GM21447 (cell line): ENCODE results near the gene SLC28A3.

ENCODE experiments used
- ATAC-seq: cut with Tn5 transposase; IDR thresholded peaks from one replicate; pipeline ENCODE4 v1.9.1; 2021; ENCODE audit not compliant: unreplicated experiment

Gene SLC28A3

DNA sequence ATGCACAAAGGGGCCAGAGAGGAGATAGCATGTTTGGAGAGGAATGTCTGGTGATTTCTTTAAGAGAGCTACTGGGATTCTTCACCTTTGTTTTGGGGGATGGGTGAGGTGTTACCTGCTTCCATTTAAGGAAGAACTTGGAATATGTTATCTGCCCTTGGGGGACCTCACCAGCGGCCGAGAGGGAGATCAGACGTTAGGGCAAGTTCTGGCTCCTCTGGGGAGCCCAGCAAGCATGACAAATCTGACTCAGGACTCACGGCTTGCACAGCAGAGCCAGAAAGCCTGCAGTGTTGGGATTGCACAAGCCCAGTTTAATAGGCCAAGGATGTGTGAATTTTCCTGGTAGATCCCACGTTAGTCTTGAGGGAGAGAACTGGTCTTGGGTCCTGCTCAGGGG lies 40.3 kb downstream of the SLC28A3 start:
- ATAC-seq, result no peak

DNA sequence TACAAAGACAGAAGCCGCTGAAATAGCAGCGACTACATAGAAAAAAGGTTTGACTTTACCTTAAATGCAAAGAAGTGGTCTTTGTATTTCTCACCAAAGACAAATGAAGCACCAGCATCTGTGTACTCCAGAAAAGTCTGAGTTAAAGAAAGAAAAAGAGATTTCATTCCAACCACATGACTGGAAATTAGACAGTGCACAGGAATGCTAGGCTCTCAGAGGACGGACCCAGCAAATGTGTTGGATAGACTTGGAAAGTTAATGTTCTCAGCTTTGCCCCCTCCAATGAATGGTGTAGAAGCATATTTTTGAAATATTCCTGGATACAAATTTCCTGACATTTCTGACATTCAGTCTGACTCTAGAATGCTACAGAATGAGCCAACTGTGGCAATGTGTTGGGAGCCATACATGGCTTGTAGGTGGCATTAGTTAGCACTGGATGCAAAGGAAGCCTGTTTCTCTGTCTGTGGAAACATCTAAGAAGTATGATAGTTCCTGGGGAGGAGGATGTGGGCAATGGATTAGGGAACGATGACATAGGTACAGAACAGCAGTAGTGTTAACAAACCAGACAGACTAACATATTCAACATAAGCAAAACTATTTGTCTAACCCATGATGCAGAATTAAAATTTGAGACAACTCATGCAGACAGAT lies 43.3 kb downstream of the SLC28A3 start:
- no peak for ATAC-seq

DNA sequence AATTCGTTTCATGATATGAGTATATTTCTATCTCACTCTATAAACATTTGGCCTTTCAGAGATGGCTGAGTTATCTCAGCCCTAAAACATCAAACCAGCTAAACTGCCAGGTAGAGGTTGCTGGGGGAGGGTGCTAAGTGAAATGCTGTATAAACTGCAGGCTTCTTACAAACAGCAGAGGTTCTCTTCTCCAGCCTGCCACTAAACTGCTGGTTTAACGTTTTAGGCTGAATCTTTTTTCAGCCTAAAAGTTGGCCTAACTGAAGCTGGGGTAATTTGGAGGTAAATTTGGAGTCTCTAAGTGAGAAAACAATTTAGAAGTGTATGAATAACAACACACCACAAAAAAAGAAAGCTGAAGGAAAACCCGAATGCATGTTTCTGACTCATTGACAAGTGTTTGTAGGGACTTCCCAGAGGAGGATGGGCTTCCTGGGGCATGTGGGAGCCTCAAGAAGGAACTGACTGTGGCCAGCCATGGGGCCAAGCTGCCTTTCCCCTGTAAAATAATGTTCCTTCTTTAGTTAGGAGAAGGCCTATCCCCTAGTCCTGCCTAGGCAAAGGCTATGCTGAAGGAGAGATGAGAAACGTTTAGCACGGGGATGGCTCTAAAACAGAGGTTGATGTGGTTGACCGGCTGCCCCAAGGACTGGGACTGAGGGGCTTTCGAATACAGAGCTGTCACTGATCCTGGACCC lies 44.3 kb downstream of the SLC28A3 start:
- peak; percentile 52 for ATAC-seq

DNA sequence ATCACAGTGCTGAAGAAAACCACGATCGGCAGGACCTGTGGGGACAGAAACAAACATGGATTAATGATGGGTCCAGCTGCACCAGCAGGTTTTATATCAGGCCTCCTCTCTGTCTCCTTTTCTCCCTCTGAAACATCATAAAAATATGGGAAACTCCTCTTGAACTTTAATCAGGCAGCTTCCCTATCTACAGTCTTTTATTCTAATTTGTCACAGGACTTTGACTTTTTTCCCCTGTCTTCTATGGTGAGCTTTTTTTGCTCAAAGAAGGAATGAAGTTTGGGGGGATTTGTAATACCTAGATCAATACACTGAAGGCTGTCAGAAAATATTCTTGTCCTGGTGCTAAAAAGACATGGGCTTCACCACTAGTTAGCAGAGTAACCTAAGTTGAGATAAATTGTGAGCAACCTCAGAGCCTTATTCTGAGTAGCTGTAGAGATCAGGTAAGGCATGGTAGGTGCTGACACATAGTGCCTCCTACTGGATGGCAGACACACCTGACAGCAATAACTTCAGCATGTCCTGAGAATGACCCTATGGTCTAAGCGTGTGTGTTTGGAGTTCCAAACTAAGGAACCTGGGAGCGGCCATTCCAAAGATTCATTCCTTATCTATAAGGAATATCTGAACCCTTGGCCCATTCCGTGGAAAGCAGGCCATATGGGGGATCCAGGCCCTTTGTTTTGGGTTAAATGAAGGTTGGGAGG lies 46.2 kb downstream of the SLC28A3 start:
- ATAC-seq, result no peak

DNA sequence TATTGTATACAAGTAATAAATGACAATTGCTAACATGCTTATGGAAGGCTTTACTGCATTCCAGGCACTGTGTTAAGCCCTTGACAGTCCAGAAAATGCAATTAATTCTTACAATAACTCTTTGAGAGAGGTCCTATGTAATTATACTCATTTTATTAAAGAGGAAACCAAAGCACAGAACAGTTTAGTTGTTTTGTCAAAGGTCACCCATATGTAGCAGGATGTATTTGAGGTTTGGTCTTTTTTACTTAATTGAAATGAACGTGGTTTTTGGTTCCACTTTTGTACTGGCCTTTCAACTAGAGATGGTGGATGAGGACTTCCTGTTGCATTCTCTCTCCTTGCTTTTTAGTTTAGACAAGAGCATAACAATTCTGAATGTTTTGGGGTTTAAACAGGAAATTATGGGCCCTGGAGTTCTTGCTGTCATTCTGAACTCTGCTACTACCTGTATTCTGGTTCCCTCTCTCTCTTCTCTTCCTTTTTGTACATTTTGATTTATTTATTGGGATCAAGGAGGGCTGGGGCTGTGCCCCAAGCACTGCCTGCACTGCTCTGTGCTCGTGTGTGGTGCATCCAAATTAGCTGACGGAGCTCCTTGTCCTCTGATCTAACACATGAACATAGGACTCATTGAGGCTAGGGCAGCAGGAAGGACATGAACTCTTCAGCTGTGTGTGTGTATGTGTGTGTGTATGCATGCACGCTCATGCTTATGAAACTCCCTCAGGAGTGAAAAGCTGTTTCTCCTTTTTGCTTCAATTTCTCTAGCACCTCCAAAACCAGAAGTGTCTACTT lies 47.4 kb downstream of the SLC28A3 start:
- ATAC-seq, result peak; percentile 70

DNA sequence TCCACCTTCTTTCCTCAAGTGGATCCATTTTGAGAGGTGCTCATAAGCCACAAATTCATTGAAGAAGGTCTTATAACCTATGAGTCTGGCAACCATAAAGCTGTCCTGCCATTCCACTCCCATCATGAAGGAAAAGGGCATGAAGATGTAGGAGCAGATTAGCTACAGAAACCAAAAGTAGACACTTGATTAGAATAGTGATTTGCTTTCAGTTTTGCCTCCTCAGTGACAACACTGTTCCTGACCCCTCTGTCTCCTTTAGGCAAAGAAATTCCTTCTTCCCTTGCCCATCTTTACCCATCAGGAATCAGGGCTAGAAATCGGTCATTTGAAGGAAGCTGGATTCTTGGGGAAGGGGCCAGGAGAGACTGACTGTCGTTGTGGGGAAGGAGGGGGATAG lies 55.2 kb downstream of the SLC28A3 start:
- peak; percentile 79 for ATAC-seq

DNA sequence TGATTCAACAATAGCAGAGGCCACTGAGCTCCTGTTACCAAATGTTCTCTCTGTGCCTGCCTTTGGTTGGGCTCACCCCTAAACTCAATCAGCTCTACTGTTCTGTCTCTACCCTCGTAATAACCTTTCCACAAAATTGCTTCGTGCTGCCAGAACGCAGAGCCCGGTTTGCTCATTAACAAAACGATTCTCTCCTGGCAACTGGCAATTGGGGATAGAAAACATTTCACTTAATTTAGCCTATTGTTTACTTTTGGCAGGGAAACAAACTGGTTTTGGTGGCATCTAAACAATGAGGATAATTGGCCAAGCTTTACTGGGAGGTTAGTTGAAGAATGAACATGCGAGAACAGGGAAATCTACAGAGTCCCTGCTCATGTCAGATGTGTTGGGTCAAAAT lies 56.6 kb downstream of the SLC28A3 start:
- ATAC-seq, result no peak

DNA sequence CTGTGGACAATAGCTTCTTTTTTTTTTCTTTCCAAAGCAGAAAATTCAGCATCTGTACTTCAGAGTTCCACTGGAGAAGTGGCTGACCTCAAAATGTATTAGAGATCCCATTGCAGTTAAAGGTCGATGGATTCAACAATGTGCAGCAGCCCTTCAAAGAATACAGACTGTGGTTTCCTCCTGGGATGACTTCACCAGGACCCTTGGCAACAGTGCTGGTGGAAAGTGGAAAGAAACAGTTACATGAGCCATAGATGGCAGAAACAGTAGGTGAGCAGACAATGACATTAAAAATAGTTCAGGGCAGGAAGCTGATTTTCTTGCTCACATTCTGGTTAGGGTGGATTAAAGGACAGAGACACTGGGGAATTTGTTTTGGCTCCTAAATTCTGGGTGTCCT lies 62.4 kb downstream of the SLC28A3 start:
- no peak for ATAC-seq

DNA sequence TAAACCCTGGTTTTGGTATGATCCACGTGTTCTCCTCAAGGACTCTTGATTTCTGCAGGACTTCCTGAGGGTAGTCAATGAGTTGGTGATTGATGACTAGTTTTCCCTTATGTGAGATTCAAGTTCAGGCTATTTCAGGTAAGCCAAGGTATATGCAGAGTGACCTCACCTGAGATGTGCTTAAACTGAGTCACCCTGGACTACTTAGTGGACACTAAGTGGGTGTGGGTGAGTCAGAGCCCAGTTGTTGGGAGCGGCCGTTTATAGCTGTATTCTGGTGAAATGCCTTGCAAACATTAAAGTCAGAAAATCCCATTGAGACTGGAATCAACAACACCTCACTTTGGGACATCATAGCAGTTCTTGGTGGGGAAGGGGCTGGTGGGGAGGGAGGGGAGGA lies 62.9 kb downstream of the SLC28A3 start:
- no peak for ATAC-seq

DNA sequence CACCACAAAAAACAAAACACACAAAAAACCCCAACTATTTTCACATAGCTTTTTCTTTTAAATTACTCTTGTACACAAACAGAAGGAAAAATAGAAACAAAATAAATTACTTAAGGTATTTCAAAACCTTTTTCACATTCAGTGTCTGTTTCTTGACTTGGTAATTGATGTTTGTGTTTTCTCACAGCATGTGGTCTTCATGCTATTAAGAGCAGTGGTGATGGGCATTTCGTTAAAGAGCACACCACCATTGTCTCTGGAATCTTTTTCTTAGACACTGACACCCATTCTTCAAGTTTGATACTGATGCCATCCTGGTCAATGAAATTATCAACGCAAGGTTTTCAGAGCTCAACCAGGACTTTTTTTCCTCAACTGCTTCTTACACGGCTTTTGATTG lies 63.8 kb downstream of the SLC28A3 start:
- ATAC-seq, result no peak

DNA sequence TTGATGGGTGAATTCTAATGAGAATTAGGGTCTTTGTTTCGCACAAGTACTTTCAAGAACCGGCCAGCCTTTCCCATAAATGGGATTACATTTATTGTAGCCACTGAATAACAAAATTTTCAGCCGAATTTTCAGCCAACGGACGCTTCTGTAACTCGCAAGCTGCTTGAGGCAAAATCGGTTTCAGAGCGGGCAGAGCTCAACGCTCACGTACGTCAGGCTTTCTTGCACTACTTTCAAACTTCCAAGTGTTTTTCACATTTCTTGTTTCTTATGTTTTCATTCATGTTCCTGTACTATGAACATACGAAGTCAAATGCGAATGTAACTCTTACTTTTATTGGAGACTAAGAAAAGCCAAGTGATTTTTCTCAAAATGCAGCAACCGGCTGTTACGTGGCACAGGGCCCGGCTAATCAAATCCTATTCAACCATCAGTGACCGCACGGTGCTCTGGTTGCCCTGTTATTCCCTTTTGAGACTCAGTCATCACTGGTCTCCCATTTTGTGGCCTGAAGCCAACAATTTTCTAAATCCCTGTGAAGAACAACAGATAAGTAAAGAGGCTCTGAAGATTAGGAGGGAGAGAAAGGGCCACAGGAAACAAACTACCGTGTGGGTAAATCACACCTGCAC lies 68.5 kb downstream of the SLC28A3 start:
- no peak for ATAC-seq

DNA sequence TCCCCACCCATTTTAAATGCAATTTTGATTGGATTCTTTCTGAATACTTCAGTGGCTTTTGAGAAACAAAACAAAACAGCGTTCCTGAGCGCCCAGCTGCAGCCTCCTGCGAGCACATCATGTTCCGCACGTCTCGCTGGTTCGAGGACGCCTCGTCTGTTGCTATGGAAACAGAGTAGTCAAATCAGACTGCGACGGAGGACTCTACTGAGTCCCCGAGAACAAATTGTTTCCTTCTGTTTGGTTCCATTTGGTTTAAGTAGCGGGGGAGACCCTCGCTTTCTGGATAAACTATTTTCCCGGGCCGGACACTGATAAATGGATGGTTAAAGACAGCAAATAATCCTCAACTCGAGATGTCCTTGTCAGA lies 69.0 kb downstream of the SLC28A3 start:
- peak; percentile 98 for ATAC-seq

DNA sequence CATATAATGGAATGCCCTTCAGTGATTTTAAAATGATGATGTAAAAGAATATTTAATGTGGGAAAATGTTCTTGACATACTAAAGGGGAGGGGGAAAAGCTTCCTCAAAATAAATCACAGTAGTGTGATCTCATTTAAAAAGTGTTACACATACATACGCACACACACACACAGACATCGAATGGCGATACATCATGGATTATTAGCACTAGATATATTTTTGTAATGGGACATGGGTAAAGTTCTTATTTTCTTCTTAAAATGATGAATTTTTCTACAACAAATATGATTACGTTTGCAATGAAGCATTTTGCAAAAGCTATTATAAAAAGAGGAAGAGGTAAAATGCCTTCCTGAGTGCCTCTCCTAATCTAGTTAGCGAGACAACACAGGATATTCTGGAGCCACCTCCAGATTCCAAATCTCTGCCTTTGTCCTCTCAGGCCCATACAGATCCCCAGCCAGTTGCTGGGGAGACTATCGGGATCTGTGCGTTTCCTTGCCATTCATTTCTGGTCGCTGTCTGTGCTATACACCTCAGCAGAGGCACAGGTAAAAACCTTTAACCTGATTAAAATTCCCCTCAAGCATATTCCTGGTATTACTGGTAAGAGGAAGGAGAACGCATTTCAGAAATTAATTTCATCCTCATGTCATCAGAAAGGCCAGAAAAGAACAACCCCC lies 69.6 kb downstream of the SLC28A3 start:
- peak; percentile 30 for ATAC-seq

DNA sequence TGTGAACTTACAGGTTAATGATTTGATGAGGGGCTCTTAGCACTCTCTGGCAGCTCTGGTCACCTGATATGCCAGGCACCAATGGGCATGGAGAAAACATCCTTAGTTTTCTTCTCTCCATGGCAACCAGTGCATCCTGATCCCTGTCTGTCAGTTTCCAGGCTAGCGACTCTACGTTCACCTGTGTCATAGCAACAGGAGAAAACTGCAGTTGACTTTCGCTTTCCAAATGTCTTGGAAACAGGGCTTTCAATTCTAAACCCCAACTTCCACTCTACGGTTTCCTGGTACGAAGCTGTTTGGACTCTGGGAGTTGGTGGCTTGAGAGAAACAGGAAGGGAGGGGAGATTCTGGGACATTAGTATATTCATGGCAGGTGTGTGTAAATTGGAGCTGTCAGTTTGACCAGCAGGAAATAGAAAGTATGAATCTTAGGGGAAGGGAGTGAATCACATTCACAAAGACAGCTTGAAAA lies 74.4 kb downstream of the SLC28A3 start:
- peak; percentile 54 for ATAC-seq

DNA sequence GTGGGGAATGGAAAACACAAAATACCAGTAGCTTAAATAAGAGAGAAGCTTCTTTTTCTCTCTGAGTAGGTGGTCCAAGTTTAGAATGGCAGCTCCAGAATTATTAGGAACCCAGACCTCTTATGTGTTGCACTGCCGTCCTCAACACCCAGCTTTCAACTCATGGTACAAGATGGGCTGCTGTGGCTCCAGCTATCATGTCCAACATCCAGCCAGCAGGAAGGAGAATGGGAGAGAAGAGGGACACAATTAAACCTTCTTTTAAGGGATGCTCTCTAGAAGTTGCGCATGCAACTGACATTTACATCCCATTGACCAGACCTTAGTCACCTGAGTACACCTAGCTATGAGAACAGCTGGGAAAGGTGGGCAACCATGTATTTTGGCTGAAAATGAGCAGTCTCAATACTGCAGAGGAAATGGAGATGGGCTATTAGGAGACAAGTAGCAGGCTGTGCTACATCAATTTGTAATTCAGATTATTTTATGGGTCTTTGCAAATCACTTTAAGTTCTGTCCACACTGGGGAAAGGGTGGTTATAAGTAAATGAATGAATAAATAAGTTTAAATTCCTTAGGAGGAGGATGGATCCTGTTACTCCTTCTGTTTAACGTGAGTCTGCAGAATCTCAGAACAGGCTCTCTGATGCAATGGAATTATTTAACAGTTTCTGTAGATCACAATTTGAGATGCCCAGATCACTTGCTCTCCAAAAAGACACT lies 76.1 kb downstream of the SLC28A3 start:
- no peak for ATAC-seq

DNA sequence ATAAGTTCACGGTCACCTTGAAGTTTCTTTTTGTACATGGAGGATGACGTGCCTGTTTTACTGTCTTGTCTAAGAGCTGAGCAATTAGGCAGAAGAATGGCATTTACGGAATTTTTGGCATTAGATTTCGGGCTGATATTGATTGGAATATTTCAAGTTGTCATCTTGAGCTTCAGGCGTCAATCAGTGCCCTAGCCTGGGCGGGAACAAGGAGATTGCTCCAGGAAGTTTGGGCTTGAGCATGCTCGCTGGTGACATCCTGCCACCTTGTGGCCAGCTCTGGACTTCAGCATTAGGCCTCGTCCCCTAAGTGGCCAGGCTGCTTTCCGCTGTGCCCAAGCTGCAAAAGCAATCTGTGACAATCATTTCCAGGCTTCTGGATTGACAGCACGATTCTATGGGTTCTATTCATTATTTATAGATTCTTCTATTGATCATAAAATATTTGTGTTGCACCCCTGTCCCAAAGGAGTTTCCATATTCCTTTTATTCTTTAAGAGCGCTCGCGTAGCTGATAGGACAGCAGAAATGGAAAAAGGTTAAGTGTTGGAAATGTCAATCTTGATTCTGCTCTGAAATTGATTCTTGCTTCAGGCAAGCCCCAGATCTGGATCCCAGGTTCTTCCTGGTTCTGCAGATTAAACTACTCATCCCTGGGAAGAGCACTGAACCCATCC lies 79.3 kb downstream of the SLC28A3 start:
- peak; percentile 74 for ATAC-seq

DNA sequence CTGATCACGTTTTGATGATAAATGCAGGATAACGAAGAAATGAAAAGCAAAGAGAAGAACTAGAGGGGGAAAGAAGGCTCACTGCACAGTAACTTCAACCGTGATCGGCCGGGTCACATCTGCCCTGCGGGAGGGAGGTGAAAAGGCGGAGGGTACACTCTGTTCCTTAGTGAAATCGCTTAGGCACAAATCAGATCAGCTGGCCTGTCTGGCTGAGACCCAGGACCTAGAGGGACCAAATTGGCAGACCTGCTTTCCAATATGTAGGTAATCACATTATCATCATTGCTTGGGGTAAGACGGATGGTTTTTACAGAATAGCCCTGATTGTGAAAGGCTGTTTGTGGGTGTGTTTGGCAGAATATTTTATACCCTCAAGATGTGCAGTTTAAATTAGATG lies 82.2 kb downstream of the SLC28A3 start:
- no peak for ATAC-seq

DNA sequence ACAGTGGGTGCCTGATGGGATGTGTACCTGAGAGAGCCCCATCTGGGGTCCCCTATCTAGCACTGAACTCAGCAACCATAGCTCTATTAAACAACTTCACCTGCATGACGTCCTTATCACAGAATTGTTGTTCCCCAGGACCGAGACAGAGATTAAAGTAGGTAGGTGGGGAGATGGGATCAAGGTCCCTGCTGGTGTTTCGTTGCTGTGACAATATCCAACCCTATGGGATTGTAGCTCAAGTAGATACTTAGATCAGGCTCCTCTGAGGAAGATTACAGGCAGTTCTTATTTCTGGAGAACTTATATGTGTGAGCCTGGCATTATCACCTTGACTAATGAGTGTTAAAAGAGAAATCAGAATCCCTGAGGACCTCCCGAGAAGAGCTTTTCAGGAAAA lies 84.9 kb downstream of the SLC28A3 start:
- ATAC-seq, result no peak

DNA sequence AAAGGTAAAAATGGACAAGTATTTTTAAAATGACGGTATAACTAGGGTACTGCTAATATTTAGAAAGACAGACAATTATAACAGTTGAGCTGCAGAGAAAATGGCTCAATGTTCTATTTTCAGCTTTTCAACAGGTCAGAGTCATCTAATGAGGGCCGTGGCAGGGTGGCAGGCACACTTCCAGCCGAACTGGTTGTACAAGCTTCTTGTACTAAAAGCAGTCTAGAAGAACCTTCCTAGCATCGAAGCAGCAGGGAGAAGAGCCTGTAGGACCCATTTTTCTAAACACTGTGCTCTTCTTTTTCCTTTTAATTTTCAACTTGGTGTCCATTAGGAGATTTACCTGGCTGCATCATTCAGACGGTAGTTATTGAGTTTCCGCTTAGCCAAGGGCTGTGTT lies 85.6 kb downstream of the SLC28A3 start:
- ATAC-seq, result no peak
